Activated CD4-positive, alpha-beta T cell treated with anti-CD3 and anti-CD28 coated beads, Interleukin-2, amount 50 U/mL, for 48 hours (primary cell): Measurements from ENCODE around the gene GET4.
"Not testable (repeated sequence)": the region's sequence is repeated elsewhere in the genome, so short reads cannot be mapped to it uniquely, and the experiment has no call there.

Source experiments
- DNase-seq, 2 experiments: peaks; one replicate each; pipeline ENCODE4 v3.0.0-alpha.2; 2020

The GET4 gene

GRCh38 chr7:930975-931758 lies 54.8 kb downstream of the GET4 start:
- DNase-seq, result no peak

DNA sequence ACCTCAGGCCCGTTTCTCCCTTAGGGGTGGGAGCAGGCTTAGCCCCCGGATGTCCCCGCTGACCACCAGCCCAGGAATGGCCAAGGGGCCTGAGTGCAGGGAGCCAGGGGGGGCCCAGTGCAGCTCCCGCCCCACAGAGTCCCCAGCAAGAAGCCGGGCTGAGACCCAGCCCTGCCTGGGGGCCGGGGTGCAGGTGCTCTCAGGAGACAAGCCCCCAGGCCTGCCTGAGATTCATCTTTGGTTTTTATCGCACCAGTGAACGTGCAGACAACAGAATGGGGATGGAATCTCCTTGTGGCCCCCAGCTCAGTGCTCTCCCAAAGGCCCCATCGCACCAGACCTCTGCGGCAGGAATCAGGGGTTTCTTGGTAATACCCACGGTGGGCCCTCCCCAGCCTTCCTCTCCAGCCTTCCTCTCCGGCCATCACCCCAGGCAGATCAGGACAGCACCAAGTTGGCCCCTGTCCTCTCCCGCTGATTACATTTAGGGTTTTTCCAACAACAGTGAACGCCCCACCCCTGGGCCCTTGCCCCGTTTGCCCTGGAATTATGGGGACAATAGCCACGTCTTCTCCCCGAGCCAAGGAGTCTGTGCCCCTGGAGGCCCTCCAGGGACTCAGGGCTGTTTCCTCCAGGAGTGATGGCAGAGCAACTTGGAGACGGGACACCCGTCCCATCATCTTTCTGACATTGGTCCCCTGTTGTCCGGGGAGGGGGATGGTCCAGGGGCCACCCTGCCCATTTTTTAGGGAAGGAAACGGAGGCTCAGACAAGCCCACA lies 55.7 kb downstream of the GET4 start:
- DNase-seq, result no peak

GRCh38 chr7:932651-932975 lies 56.3 kb downstream of the GET4 start:
- no peak for DNase-seq

DNA sequence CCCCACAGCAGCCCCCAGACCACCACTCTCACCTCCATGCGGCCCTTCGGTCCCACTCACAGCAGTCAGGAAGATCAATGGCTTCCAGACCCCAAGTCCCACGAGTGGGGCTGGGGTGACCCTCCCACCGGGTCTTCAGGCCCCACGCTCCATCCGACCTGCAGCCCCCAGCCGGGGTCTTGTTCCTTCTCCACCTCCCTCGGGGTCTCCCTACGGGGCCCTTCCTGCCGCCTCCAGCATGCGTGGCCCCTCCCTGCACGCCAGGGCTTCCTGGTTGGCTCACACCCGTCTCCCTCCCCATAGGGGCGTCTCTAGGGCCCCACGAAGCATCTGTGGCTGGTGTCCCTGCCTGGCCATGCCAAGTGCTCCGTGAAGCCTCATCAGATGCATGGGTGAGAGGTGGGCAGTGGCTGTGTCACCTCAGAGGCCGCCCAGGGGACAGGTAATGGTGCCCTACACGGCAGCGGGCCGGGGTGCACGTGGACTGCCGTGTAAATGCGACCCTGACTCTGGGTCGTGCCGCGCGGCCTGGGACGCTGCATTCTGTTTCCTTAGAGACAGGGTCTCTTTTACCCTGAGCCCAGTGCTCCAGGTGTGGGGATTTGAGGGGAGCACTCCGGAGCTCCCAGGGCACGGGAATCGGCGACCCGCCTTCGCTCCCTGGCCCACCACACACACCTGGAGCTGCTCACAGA lies 58.3 kb downstream of the GET4 start:
- no peak for DNase-seq

GRCh38 chr7:935164-935873 lies 59.0 kb downstream of the GET4 start:
- no peak for DNase-seq

DNA sequence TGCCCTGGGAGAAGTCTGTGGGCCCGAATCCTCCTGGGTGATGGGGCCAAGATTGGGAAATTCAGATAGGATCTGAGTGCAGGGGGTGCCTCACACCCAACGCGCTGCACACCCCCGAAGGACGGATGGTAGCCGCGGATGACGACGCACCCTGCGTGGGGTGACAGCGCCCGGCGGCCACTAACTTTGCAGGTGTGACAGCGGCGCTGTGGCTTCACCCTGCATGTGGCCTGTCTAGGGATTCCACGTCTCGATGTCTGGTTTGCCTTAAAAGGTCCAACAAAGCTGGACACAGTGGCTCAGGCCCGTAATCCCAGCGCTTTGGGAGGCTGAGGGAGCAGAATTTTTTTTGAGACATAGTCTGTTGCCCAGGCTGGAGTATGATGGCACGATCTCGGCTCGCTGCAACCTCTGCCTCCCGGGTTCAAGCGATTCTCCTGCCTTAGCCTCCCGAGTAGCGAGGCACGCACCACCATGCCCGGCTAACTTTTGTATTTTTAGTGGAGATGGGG lies 59.6 kb downstream of the GET4 start:
- DNase-seq, result no peak

DNA sequence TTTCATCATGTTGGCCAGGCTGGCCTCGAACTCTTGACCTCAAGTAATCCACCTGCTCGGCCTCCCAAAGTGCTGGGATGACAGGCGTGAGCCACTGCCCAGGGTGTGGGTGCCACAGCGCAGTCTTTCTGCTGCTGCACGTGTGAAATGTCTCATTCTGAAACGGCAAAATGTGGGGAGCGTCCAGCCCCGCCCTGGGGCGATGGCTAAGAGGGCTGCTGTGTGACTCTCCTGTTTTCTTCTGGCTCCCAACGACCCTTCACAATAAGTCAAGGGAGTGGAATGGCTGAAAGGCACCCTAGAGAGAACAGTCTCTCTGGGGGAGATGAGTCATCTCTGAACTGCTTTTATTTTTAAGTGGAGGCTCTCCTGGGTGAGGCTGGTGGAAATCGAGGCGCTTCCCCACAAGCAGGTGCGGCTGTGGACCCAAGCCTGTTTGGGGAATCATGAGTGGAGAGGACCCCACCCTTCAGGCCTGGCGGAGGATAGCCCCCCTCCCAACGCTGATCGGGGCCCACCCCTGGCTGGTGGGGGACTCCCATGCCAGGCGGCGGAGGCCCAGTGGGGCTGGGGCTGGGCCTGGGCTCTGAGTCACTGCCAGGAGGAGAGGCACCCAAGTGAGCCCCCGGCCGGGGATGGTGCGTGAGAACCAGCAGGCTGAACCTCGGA lies 60.2 kb downstream of the GET4 start:
- DNase-seq, result peak; percentile 62 to 70

- DNase-seq, result no peak
These were observed 61.6 kb downstream of the GET4 start for GRCh38 chr7:937856-938484.

GRCh38 chr7:938546-939185 lies 62.3 kb downstream of the GET4 start:
- DNase-seq, result no peak

- DNase-seq, result no peak
These were observed 63.5 kb downstream of the GET4 start for GRCh38 chr7:939843-940242.

- DNase-seq, result no peak
These were observed 64.5 kb downstream of the GET4 start for GRCh38 chr7:940599-941408.

DNA sequence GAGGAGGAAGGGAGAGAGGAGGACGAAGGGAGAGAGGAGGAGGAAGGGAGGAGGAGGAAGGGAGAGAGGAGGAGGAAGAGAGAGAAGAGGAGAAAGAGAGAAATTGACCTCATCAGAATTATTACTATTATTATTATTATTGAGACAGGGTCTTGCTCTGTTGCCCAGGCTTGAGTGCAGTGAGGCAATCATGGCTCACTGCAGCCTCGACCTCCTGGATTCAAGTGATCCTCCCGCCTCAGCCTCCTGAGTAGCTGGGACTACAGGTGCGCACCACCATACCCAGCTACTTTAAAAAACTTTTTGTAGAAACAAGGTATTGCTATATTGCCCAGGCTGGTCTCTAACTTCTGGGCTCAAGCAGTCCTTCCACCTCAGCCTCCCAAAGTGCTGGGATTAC lies 67.4 kb downstream of the GET4 start:
- not testable (repeated sequence) for DNase-seq

DNA sequence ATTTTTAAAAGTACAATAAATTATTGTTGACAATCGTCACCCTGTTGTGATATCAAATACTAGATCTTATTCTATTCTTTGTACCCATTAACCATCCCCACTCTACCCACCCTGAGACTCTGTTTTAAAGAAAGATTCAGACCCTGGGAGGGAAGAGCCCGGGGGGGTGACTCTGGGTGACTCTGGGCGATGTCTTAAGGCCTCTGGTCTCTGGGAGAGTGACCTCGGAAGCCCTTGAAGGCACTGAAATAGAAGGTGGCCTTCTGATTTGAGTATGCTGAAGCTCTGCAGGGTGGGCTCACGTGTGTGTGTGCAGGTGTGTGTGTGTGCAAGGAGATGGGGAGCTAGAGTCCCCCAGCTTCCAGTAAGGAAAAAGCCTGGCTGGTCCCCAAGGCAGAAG lies 68.4 kb downstream of the GET4 start:
- no peak for DNase-seq

DNA sequence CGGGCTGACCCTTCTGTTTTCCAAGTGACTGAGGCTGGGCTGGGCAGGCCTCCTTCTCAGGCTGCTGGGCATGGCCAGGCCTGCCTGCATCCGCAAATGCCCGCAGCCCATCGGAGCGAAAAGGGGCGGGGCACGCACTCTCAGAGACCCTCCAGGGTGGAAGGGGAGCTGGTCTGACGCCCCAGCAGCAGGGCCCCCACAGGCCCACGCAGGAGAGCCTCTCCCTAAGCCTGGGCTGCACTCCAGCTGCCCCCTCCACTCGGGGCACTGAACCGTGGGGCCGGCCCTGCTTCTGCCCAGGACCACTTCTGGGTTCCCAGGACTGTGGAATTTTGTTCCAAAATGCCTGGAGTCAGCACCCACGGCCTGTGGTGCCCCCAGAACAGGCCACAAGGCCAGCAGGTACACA lies 68.8 kb downstream of the GET4 start:
- DNase-seq, result no peak

GRCh38 chr7:945556-946255 lies 69.4 kb downstream of the GET4 start:
- DNase-seq, result no peak
